ENCODE data around the gene HOXD10. TPM values are rescaled to one million over a fixed set of nuclear protein-coding genes. Genes with fewer than 3 reads are reported as not detected.

HOXD10 gene
- total and polyA plus RNA-seq, 5 experiments from 2014 or later = not detected

DNA sequence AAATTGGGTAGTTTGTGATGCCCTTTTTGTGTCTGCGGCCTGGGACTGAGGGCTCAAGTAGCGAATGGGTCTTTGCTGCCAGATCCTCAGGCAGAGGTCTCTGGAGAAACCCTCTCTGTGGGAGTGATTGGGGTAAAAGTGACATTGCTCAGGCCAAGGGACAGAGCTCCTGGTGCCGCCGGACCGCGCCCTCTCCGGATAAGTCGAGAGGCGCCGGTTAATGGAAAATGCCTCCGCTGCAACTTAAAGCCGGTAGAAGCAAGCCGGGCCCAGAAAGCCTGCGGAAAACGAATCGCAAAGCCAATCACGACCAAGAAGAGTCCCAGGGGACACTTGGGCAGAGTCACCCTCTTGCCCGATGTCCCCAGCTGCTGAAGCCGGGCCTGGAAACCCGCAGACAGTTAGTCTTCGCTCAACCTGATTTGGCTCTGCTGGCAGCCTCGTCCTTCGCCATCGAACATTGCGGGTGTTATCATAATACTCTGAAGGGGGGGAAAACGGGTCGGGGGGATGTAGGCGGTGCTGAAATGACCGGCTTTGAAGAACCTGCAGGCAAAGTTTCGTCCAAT is 17.3 kb upstream of the HOXD10 start:
- H3K4me3 Mint-ChIP-seq = peak overlapping the region in 3 of 10 donors; percentile 12 to 54 (median 39)
- DNase-seq (peak in 1 of 10 donors; percentile 18), ATAC-seq (no peak)
- peaks cover 0 to 21% (median 5%) of the 10 kb centered on the region in 9 donors for H3K9me3 Mint-ChIP-seq
- peaks cover 5 to 25% (median 5%) of the 10 kb centered on the region in 3 donors for H3K36me3 Mint-ChIP-seq
- peak overlapping the region in 1 of 10 donors; percentile 82 for H3K27ac Mint-ChIP-seq
- peaks cover 13 to 24% (median 21%) of the 10 kb centered on the region in 4 donors for H3K4me1 Mint-ChIP-seq
- H3K27me3 Mint-ChIP-seq = peaks cover 54 to 99% (median 80%) of the 10 kb centered on the region in 5 donors
- POLR2A ChIA-PET = interaction anchor here (0.6 kb wide), 1 partner anchor 98 kb away, joined by 5 read pairs; no protein-coding TSS in a partner anchor

- H3K9me3 Mint-ChIP-seq = peaks cover 0 to 15% (median 5%) of the 10 kb centered on the region in 9 donors
- POLR2A ChIA-PET = interaction anchor here (0.6 kb wide), 1 partner anchor 98 kb away, joined by 5 read pairs; no protein-coding TSS in a partner anchor
- peaks cover 4 to 18% (median 8%) of the 10 kb centered on the region in 3 donors for H3K36me3 Mint-ChIP-seq
- H3K4me3 Mint-ChIP-seq = peak within 1 kb of the TSS in 3 of 10 donors; percentile 12 to 54 (median 39)
- ATAC-seq = no peak
- DNase-seq = peak in 1 of 10 donors; percentile 45
- H3K27ac Mint-ChIP-seq = peak within 1 kb of the TSS in 1 of 10 donors; percentile 84
- H3K4me1 Mint-ChIP-seq = peaks cover 18 to 30% (median 26%) of the 10 kb centered on the region in 4 donors
- peaks cover 58 to 99% (median 80%) of the 10 kb centered on the region in 5 donors for H3K27me3 Mint-ChIP-seq
Measured at GRCh38 chr2:176099728-176100546, 16.6 kb upstream of the HOXD10 start, which contains the start of gene HOXD12. Gene HOXD12, plus strand, starts transcription at chr2:176099795. Its CDS starts 7 bp downstream, at chr2:176099802.

GRCh38 chr2:176100547-176101140 is 15.9 kb upstream of the HOXD10 start:
- ATAC-seq = no peak
- POLR2A ChIA-PET = no interaction called here
- peak overlapping the region in 2 of 10 donors; percentile 12 to 20 for H3K4me3 Mint-ChIP-seq
- H3K36me3 Mint-ChIP-seq = peaks cover 2 to 11% (median 11%) of the 10 kb centered on the region in 3 donors
- peaks cover 22 to 37% (median 31%) of the 10 kb centered on the region in 4 donors for H3K4me1 Mint-ChIP-seq
- H3K9me3 Mint-ChIP-seq = peaks cover 0 to 10% (median 3%) of the 10 kb centered on the region in 9 donors
- peak in 1 of 10 donors; percentile 18 for DNase-seq
- peak overlapping the region in 2 of 10 donors; percentile 53 to 84 for H3K27ac Mint-ChIP-seq
- H3K27me3 Mint-ChIP-seq = peaks cover 58 to 99% (median 82%) of the 10 kb centered on the region in 5 donors

DNA sequence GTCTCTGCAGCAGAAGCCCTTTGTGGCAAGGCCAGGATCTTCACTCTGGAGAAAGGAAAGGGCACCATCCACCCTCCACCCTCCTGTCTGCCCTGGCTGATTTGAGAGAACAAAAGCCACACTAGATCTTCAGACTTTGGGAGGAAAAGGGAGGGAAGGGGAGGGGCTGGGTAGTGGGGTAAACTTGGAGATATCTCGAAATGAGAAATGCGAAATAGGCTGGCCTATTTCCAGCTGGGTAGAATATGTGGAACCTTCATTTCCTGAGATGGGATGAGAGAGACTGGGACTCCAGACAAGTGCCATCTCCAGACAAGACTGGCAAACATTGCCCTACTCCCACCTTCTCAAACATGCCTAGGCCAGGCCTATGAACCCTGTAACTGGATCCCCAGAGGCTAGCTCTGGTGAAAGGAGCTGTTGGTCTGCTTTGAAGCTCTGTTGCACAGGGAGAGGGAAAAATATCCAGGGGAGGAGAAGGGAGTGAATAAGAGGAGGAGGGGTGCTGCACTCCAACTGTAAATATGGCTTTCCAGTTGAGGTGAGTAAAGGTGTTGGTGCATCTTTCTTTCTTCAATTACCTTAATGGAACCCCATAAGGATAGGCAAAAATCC is 15.3 kb upstream of the HOXD10 start:
- H3K4me3 Mint-ChIP-seq = peak overlapping the region in 2 of 10 donors; percentile 12
- peaks cover 58 to 99% (median 86%) of the 10 kb centered on the region in 5 donors for H3K27me3 Mint-ChIP-seq
- peak overlapping the region in 2 of 10 donors; percentile 53 to 73 for H3K27ac Mint-ChIP-seq
- ATAC-seq (no peak), DNase-seq (peak in 1 of 10 donors; percentile 10)
- POLR2A ChIA-PET = no interaction called here
- peaks cover 2 to 16% (median 10%) of the 10 kb centered on the region in 3 donors for H3K36me3 Mint-ChIP-seq
- H3K4me1 Mint-ChIP-seq = peaks cover 28 to 44% (median 34%) of the 10 kb centered on the region in 4 donors
- peaks cover 0 to 7% (median 3%) of the 10 kb centered on the region in 9 donors for H3K9me3 Mint-ChIP-seq

DNA sequence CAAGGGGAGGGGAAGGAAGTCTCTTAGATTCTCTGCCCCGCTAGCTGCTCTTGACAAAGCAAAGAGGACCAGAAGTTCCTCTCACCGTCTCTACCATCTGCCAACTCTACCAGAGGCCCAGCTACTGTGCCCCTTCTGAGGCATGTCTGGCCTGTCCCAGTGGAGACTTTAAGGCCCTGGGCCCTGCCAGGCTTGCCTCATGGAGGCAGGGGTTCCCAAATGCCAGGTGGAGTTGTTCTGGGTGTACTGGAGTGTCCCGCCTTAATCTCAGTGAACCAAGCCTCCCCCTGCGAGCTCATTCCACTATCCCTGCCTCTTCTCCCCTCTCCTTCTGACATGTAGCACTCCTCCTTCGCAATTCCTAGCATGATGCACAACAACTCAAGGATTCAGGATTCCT is 14.7 kb upstream of the HOXD10 start:
- no peak for ATAC-seq
- peak in 1 of 10 donors; percentile 28 for DNase-seq
- Mint-ChIP-seq H3K9me3 (peaks cover 0 to 7% (median 3%) of the 10 kb centered on the region in 9 donors), H3K4me1 (peaks cover 25 to 41% (median 32%) of the 10 kb centered on the region in 4 donors), H3K4me3 (no peak overlapping the region), H3K36me3 (peaks cover 2 to 16% (median 12%) of the 10 kb centered on the region in 3 donors), H3K27me3 (peaks cover 54 to 99% (median 84%) of the 10 kb centered on the region in 5 donors), H3K27ac (no peak overlapping the region)
- POLR2A ChIA-PET = no interaction called here

DNA sequence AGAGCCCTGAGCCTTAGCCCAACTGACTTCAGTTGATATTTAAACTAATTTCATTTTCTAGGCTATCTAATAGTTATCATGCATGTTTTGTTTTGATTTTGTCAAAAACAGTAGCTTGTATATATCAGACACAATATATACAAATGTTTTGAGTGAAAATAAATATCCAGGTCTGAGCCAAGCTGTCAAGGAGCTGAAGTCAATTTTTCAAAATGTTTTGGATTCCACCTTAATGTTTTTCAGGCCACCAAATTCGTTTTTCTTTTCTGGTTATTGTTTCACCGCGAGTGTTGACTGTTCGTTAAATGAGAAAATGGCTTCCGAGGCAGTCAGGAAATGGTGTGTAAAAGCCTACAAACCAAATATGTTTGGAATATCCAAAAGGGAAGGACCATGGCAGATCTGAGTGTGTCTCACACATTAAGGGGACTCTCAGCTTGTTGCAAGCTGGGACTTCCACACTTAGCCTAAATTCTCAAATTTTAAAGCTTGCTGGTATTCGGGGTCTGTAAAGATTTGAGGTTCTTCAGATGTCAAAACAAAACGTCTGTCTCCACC is 14.2 kb upstream of the HOXD10 start:
- Mint-ChIP-seq H3K27me3 (peaks cover 52 to 93% (median 80%) of the 10 kb centered on the region in 5 donors), H3K4me1 (peaks cover 24 to 37% (median 30%) of the 10 kb centered on the region in 4 donors), H3K9me3 (peaks cover 0 to 7% (median 3%) of the 10 kb centered on the region in 9 donors), H3K36me3 (peaks cover 2 to 16% (median 12%) of the 10 kb centered on the region in 3 donors), H3K4me3 (no peak overlapping the region), H3K27ac (no peak overlapping the region)
- DNase-seq (no peak), ATAC-seq (no peak)
- POLR2A ChIA-PET = no interaction called here

- peak overlapping the region in 1 of 10 donors; percentile 26 for H3K4me3 Mint-ChIP-seq
- DNase-seq = peak in 1 of 10 donors; percentile 10
- peaks cover 0 to 7% (median 3%) of the 10 kb centered on the region in 9 donors for H3K9me3 Mint-ChIP-seq
- H3K36me3 Mint-ChIP-seq = peaks cover 2 to 13% (median 12%) of the 10 kb centered on the region in 3 donors
- ATAC-seq = no peak
- H3K4me1 Mint-ChIP-seq = peaks cover 19 to 30% (median 24%) of the 10 kb centered on the region in 4 donors
- peaks cover 47 to 85% (median 72%) of the 10 kb centered on the region in 5 donors for H3K27me3 Mint-ChIP-seq
- peak overlapping the region in 1 of 10 donors; percentile 53 for H3K27ac Mint-ChIP-seq
- POLR2A ChIA-PET = no interaction called here
Measured at GRCh38 chr2:176103194-176103593, 13.4 kb upstream of the HOXD10 start.

DNA sequence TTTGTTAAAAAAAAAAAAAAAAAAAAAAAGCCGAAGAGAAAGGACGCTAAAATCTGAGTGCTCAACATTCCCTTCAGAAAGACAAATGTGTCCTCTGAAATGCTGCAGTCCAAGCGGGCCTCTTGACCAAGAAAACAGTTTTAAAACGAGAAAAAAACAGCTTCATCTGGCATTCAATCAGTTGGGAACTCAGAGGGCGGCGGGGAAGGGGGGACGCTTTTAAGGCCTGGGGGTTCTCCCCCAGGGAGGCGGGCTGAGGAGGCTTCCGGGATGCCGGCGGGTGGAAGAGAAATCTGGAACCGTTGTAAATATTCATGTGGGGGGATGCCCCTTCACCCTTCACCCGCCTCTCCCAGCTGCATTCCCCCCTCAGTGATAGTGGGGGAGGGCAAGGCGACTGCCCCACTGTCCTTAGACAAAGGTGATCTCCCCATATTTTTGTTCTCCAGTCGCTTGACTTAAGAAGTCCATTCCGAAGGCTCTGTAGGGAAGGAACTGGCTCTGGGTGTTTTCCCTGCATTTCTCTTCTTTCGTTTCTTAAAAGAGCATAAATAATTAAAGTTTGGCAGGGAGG is 12.7 kb upstream of the HOXD10 start:
- Mint-ChIP-seq H3K4me3 (peak overlapping the region in 4 of 10 donors; percentile 9 to 69 (median 38)), H3K36me3 (peaks cover 2 to 13% (median 12%) of the 10 kb centered on the region in 3 donors), H3K4me1 (peaks cover 19 to 33% (median 26%) of the 10 kb centered on the region in 4 donors), H3K9me3 (peaks cover 0 to 11% (median 3%) of the 10 kb centered on the region in 9 donors), H3K27ac (no peak overlapping the region), H3K27me3 (peaks cover 48 to 84% (median 74%) of the 10 kb centered on the region in 5 donors)
- POLR2A ChIA-PET = interaction anchor here (0.9 kb wide), 1 partner anchor 19 kb away, joined by 5 read pairs; no protein-coding TSS in a partner anchor
- no peak for ATAC-seq
- DNase-seq = peak in 1 of 10 donors; percentile 45

GRCh38 chr2:176104316-176105077 is 12.1 kb upstream of the HOXD10 start:
- Mint-ChIP-seq H3K4me3 (peak overlapping the region in 7 of 10 donors; percentile 10 to 69 (median 45)), H3K36me3 (peaks cover 2 to 19% (median 15%) of the 10 kb centered on the region in 3 donors), H3K4me1 (peaks cover 21 to 39% (median 30%) of the 10 kb centered on the region in 4 donors), H3K9me3 (peaks cover 0 to 17% (median 4%) of the 10 kb centered on the region in 9 donors), H3K27me3 (peaks cover 50 to 84% (median 74%) of the 10 kb centered on the region in 5 donors), H3K27ac (peak overlapping the region in 1 of 10 donors; percentile 41)
- DNase-seq (peak in 1 of 10 donors; percentile 50), ATAC-seq (no peak)
- POLR2A ChIA-PET = interaction anchor here (0.6 to 0.9 kb wide), 2 partner anchors 20 to 29 kb away, joined by 3 to 5 read pairs; no protein-coding TSS in a partner anchor

GRCh38 chr2:176105078-176105729 is 11.4 kb upstream of the HOXD10 start:
- Mint-ChIP-seq H3K27ac (peak overlapping the region in 2 of 10 donors; percentile 41 to 59), H3K36me3 (peaks cover 2 to 26% (median 18%) of the 10 kb centered on the region in 3 donors), H3K9me3 (peaks cover 0 to 20% (median 5%) of the 10 kb centered on the region in 9 donors), H3K27me3 (peaks cover 55 to 86% (median 78%) of the 10 kb centered on the region in 5 donors), H3K4me3 (peak overlapping the region in 7 of 10 donors; percentile 13 to 81 (median 45)), H3K4me1 (peaks cover 21 to 41% (median 30%) of the 10 kb centered on the region in 4 donors)
- ATAC-seq (no peak), DNase-seq (peak in 1 of 10 donors; percentile 13)
- POLR2A ChIA-PET = interaction anchor here (0.6 kb wide), 1 partner anchor 30 kb away, joined by 3 read pairs; no protein-coding TSS in a partner anchor
